Breast epithelium (tissue), 4 donors: ENCODE results near the gene PRXL2A. TPM values are rescaled to one million over a fixed set of nuclear protein-coding genes. Genes with fewer than 3 reads are reported as not detected.

Experiments used
- DNase-seq, 2 donors: peaks; one replicate each; pipeline ENCODE4 v3.0.0-alpha.2; 2019; ENCODE audit warnings: low spot score in 2 of 2
- H3K27ac ChIP-seq, 2 donors: fragments of 200-600 bp; sonication (generic) in 1 of 2; one replicate each; pipeline ENCODE4 v1.5.1; 2016 to 2019; ENCODE audit warnings: mild to moderate bottlenecking in 1 of 2
- H3K27me3 ChIP-seq, 2 donors: fragments of 200-600 bp; sonication (generic) in 1 of 2; one replicate each; pipeline versions ENCODE4 v1.5.1 to v1.6.0; 2017 to 2019; ENCODE audit warnings: control low read depth in 1 of 2, mild to moderate bottlenecking in 1 of 2
- H3K36me3 ChIP-seq: fragments of 200-600 bp; one replicate; pipeline ENCODE4 v1.5.1; 2019
- H3K4me1 ChIP-seq, 2 donors: fragments of 200-600 bp; sonication (generic); one replicate each; pipeline ENCODE4 v1.5.1; 2016 to 2019; ENCODE audit warnings: control low read depth in 1 of 2
- H3K4me3 ChIP-seq, 3 donors: fragments of 200-600 bp; sonication (generic); 1 replicate in 2 of 3; 2 replicates in 1 of 3; pipeline ENCODE4 v1.5.1; 2016 to 2019; ENCODE audit warnings: mild to moderate bottlenecking in 3 of 3, moderate library complexity in 2 of 3
- H3K9me3 ChIP-seq, 2 donors: fragments of 200-600 bp; sonication (generic) in 1 of 2; one replicate each; pipeline ENCODE4 v1.5.1; 2016 to 2019; ENCODE audit warnings: control low read depth in 1 of 2
- CTCF ChIP-seq, 3 donors: fragments of 450-650 bp; IDR thresholded peaks; one replicate each; pipeline ENCODE4 v1.5.1; 2016 to 2017; ENCODE audit warnings: antibody characterized with exemption in 3 of 3, mild to moderate bottlenecking in 3 of 3, moderate library complexity in 3 of 3
- POLR2A ChIP-seq: fragments of 450-650 bp; IDR thresholded peaks from one replicate; pipeline ENCODE4 v1.6.1; 2016; ENCODE audit warnings: antibody characterized with exemption, mild to moderate bottlenecking, moderate library complexity
- POLR2AphosphoS5 ChIP-seq, 3 donors: sonication (generic); formaldehyde crosslinking; IDR thresholded peaks; one replicate each; pipeline ENCODE4 v1.6.1; 2017; ENCODE audit warnings: antibody characterized with exemption in 3 of 3
- intact Hi-C: fragments of 100-400 bp; cut with DNase I; formaldehyde crosslinking; loops from one replicate; pipeline ENCODE4 v1.15.1; 2023; ENCODE audit warnings: low total_unique reads
- total RNA-seq, 3 donors: library from RNA; depleted of rRNA; stranded (reverse); fragments of >200 nt; gene quantifications; one replicate each; pipeline ENCODE4 v1.1.0, GENCODE V29; 2016

Gene PRXL2A
- total RNA-seq, 3 donors from 2014 or later: 82.3 to 547 (median 88.4) TPM

- H3K27ac ChIP-seq: peak within 1 kb of the TSS; percentile 97 to 98
- intact Hi-C loops: loop anchor here (5.0 kb wide), 1 partner anchor 47 kb away; the partner anchor contains the start of gene PRXL2A
- peaks cover 9 to 30% of the 10 kb centered on the region in 2 donors for H3K4me1 ChIP-seq
- DNase-seq: peak; percentile 73 to 76
- peak within 1 kb of the TSS; percentile 83 to 96 (median 91) for H3K4me3 ChIP-seq
- no peaks in the 10 kb centered on the region for H3K36me3 ChIP-seq
- TF ChIP-seq POLR2AphosphoS5 (IDR thresholded peaks at IDR 0.05) (peak in 2 of 3 donors; percentile 47 to 59), CTCF (IDR thresholded peaks at IDR 0.05) (no peak), POLR2A (no peak)
- no peaks in the 10 kb centered on the region for H3K27me3 ChIP-seq
- no peaks in the 10 kb centered on the region for H3K9me3 ChIP-seq
These were observed 45.6 kb downstream of the PRXL2A start, which contains the start of gene TSPAN14 for GRCh38 chr10:80453842-80454512. Gene TSPAN14, plus strand, starts transcription at chr10:80454310. Its CDS starts 34,924 bp downstream, at chr10:80489234.

- no peak for TF ChIP-seq CTCF (IDR thresholded peaks at IDR 0.05)
- TF ChIP-seq POLR2AphosphoS5 (IDR thresholded peaks at IDR 0.05): peak in 2 of 3 donors; percentile 5 to 16
- TF ChIP-seq POLR2A: no peak
- DNase-seq: no peak
- Histone ChIP-seq H3K36me3 (no peaks in the 10 kb centered on the region), H3K4me3 (peak overlapping the region; percentile 83 to 96 (median 91)), H3K4me1 (peaks cover 16 to 37% of the 10 kb centered on the region in 2 donors), H3K9me3 (no peaks in the 10 kb centered on the region), H3K27me3 (no peaks in the 10 kb centered on the region), H3K27ac (peak overlapping the region; percentile 97 to 98)
- intact Hi-C loops: loop anchor here (5.0 kb wide), 1 partner anchor 47 kb away; the partner anchor contains the start of gene PRXL2A
These were observed 46.4 kb downstream of the PRXL2A start for GRCh38 chr10:80454513-80455460.

GRCh38 chr10:80455461-80456349 lies 47.4 kb downstream of the PRXL2A start:
- Histone ChIP-seq H3K4me3 (peak overlapping the region; percentile 83 to 96 (median 91)), H3K27me3 (no peaks in the 10 kb centered on the region), H3K9me3 (no peaks in the 10 kb centered on the region), H3K27ac (peak overlapping the region; percentile 97 to 98), H3K36me3 (no peaks in the 10 kb centered on the region), H3K4me1 (peaks cover 23 to 41% of the 10 kb centered on the region in 2 donors)
- intact Hi-C loops: no loop called here
- no peak for DNase-seq
- TF ChIP-seq CTCF (IDR thresholded peaks at IDR 0.05) (no peak), POLR2AphosphoS5 (IDR thresholded peaks at IDR 0.05) (no peak), POLR2A (no peak)

GRCh38 chr10:80457554-80458262 lies 49.4 kb downstream of the PRXL2A start:
- no peak for TF ChIP-seq POLR2AphosphoS5 (IDR thresholded peaks at IDR 0.05)
- TF ChIP-seq POLR2A: no peak
- TF ChIP-seq CTCF (IDR thresholded peaks at IDR 0.05): no peak
- intact Hi-C loops: no loop called here
- peaks cover 33 to 60% of the 10 kb centered on the region in 2 donors for H3K4me1 ChIP-seq
- no peaks in the 10 kb centered on the region for H3K36me3 ChIP-seq
- H3K4me3 ChIP-seq: peak overlapping the region in 1 of 3 donors; percentile 47
- no peaks in the 10 kb centered on the region for H3K27me3 ChIP-seq
- DNase-seq: no peak
- peak overlapping the region; percentile 92 to 94 for H3K27ac ChIP-seq
- H3K9me3 ChIP-seq: no peaks in the 10 kb centered on the region
